Measurements from ENCODE around the gene EMILIN3.

GRCh38 chr20:41344477-41344876, 22.1 kb downstream of the EMILIN3 start:
- no peak for TF ChIP-seq RFX5 (IDR thresholded peaks at IDR 0.05; ENCODE audit: low read depth, low read length)
- TF ChIP-seq CTCF (conservative IDR thresholded peaks at IDR 0.05; ENCODE audit: low read depth, low read length) = no peak
- TF ChIP-seq MAZ (IDR thresholded peaks at IDR 0.05; ENCODE audit: borderline replicate concordance, low read depth, low read length) = no peak
- TF ChIP-seq POLR2A (IDR thresholded peaks at IDR 0.05; ENCODE audit: low read depth, low read length) = no peak
- no peak for TF ChIP-seq SMC3 (IDR thresholded peaks at IDR 0.05; ENCODE audit: low read depth, low read length)
- no peak for TF ChIP-seq RCOR1 (IDR thresholded peaks at IDR 0.05; ENCODE audit: insufficient replicate concordance, low read length)
- TF ChIP-seq USF2 (IDR thresholded peaks at IDR 0.05; ENCODE audit: low read depth, low read length) = no peak
- no peak for TF ChIP-seq MAFK (IDR thresholded peaks at IDR 0.05; ENCODE audit: low read depth, low read length)
- TF ChIP-seq CEBPB (IDR thresholded peaks at IDR 0.05; ENCODE audit: low read depth, low read length) = no peak
- TF ChIP-seq NFE2L2 (IDR thresholded peaks at IDR 0.05; ENCODE audit: low read depth, low read length) = no peak
- no peak for TF ChIP-seq RAD21 (IDR thresholded peaks at IDR 0.05; ENCODE audit: low read length)
- no peak for TF ChIP-seq MXI1 (IDR thresholded peaks at IDR 0.05; ENCODE audit: borderline replicate concordance, low read depth, low read length)

Measured in IMR-90 (cell line).